HG02610 (cell line): Measurements from ENCODE around the gene LGALS3BP.

Source experiments
- ATAC-seq: cut with Tn5 transposase; IDR thresholded peaks from one replicate; pipeline ENCODE4 v1.9.1; 2021; ENCODE audit warnings: mild to moderate bottlenecking, moderate library complexity; ENCODE audit not compliant: unreplicated experiment

Gene LGALS3BP

GRCh38 chr17:78944026-78944425 lies 35.7 kb downstream of the LGALS3BP start:
- no peak for ATAC-seq

GRCh38 chr17:78940708-78941107 lies 39.0 kb downstream of the LGALS3BP start:
- no peak for ATAC-seq

DNA sequence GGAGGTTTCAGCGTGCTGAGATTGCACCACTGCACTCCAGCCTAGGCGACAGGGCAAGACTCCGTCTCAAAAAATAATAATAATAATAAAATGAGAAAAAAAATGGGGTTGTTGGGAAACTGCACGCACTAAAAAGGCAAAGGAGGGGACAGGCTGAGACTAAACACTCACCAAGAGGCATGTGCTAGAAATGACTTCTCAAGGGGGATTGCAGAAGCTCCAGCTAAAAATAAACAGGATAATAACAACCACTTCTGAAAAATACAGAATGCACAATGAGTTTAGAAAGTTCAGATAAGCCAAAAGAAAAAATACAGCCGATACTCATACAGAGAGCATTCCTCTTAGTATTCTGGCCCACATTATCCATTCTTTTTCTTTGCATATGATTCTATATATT lies 39.5 kb downstream of the LGALS3BP start:
- ATAC-seq, result no peak

DNA sequence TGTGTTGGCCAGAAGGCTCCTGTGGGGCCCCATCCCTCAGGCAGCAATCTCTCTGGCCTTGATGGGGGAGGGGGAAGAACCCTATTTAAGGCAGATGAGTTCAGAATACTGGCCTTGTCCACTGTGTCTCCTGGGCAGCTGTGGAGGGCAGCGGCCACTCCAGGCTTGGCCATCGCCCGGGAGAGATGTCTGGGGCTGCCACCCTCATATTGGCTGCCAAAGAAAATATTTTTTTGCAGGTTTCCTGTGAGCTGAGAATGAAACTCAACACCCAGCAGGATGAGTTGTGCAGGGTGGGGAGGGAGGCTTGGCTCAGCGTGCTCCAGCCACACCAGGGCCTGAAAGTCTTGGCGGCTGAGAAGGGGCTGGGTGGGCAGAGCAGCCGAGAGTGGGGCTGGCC lies 40.1 kb downstream of the LGALS3BP start:
- ATAC-seq, result no peak

- no peak for ATAC-seq
Observed at GRCh38 chr17:78937561-78937960, 42.2 kb downstream of the LGALS3BP start.

- no peak for ATAC-seq
Observed at GRCh38 chr17:78935419-78936323, 44.1 kb downstream of the LGALS3BP start.

- no peak for ATAC-seq
Observed at GRCh38 chr17:78934681-78935418, 44.9 kb downstream of the LGALS3BP start.

DNA sequence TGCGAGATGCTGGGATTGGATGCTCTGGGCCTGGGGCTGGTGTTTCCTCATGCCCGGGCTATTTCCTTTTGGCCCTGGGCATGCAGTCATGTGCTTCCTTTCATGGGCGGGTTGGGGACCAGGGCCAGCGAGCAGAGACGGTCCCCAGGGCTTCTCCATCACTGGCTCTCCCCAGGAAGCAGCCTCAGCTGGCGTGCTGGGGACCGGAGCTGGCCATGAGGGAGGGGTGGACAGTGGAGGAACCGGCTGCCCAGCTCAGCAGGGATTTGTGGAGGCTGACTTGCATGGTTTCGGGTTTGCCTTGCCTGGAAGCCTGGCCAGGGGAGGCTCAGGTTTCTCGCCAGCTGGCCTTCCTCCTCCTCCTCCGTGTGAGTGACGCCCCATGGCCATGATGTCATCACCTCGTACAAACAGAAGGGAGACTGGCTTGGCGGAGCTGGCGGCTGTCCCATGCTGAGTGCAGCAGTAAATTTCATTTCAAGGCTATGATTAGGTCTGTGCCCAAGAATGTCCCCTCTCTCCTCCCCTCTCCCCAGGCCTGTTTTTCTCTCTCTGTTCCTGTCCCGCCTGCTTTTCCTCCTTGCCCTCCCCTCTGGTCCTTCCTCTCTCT lies 45.7 kb downstream of the LGALS3BP start:
- ATAC-seq, result no peak

GRCh38 chr17:78933025-78933958 lies 46.4 kb downstream of the LGALS3BP start:
- ATAC-seq, result no peak

- no peak for ATAC-seq
Observed at GRCh38 chr17:78929908-78930775, 49.6 kb downstream of the LGALS3BP start.

- ATAC-seq, result no peak
Observed at GRCh38 chr17:78925662-78926555, 53.8 kb downstream of the LGALS3BP start.

GRCh38 chr17:78925234-78925633 lies 54.5 kb downstream of the LGALS3BP start, which contains the start of gene TIMP2:
Gene TIMP2, minus strand, starts transcription at chr17:78925387. Its CDS starts 299 bp downstream, at chr17:78925088.
- ATAC-seq, result no peak

DNA sequence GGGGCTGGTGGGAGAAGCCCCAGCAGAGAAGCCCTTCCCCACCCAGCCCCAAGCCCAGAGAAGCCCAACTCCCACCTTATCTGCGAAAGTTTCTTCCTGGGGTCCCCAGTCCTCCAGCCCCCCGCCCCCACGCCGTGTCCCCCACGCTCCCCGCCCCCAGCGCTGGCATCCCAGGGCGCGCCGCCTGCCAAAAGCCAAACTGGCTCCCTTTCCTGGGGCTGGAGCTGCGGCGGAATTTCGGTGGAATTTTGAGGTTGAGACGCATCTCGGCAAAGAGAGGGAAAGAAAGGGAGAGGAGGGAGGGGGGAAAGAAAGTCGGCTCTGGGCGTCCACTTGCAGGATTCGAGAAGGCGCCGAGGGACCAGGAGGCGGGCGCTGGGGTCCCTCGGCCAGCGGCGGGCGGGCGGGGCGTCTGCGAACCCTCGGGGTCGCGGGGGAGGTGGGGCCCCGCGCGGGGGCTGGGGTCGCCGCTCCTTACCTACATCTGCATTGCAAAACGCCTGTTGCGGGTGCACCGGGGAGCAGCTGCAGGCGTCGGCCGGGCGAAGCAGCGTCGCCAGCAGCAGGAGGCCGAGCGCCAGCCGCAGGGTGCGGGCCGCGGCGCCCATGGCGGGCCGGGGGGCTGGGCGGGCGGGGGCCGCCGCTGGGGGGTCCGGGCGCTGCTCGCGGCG lies 55.1 kb downstream of the LGALS3BP start:
- ATAC-seq, result no peak

DNA sequence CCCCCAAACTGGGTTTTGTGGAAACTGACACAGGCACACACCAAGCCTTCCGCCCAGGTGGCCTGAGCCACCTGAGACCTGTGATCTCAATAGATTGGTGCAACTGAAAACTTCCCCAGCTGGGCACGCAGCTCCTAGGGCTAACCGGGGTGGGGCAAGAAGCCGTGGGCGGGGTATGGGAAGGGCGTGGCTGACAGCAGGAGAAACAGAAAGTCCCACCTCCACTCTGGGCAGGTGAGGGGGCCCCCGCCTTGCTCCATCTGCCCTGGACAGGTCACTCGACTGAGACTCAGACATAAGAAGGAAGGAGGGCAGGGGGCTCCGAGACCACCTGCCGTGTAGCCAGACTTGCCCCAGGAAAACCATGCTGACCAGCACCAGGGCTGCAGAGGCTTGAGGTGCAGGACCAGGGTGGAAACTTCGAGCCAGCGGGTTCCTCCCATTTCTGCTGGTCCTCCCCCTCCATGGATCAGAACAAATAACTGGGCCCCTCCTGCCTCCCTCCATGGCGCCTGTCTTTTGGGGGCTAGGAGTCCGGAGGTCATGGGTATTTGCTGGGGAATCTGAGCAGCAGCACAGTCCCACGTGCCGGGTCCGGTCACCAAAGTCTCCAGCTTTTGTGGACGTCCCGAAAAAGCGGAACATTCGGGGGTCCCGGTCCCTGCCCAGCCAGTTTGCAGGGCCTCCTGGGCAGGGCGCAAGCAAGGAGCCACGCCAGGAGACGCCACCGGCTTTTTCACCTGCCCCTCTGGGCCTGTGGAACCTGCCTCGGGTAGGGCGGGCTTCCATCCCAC lies 55.9 kb downstream of the LGALS3BP start:
- ATAC-seq, result no peak

GRCh38 chr17:78922816-78923498 lies 56.8 kb downstream of the LGALS3BP start:
- no peak for ATAC-seq

- ATAC-seq, result no peak
Observed at GRCh38 chr17:78921437-78921971, 58.2 kb downstream of the LGALS3BP start.
